GM19035 (cell line): ENCODE measurements around the gene BAG3.
"Not testable (repeated sequence)": the region's sequence is repeated elsewhere in the genome, so short reads cannot be mapped to it uniquely, and the experiment has no call there.

Experiments used
- ATAC-seq: cut with Tn5 transposase; IDR thresholded peaks from one replicate; pipeline ENCODE4 v1.9.1; 2021; ENCODE audit not compliant: unreplicated experiment

Gene BAG3

GRCh38 chr10:119650692-119651513 is at the start of gene BAG3:
Gene BAG3 (plus strand): TSS chr10:119651380. CDS start chr10:119651676, 296 bp downstream.
- peak; percentile 77 for ATAC-seq

GRCh38 chr10:119602241-119603095 is 48.7 kb upstream of the BAG3 start:
- no peak for ATAC-seq

GRCh38 chr10:119604468-119604867 is 46.7 kb upstream of the BAG3 start:
- ATAC-seq = no peak

- no peak for ATAC-seq
Measured at GRCh38 chr10:119608316-119609155, 42.6 kb upstream of the BAG3 start.

DNA sequence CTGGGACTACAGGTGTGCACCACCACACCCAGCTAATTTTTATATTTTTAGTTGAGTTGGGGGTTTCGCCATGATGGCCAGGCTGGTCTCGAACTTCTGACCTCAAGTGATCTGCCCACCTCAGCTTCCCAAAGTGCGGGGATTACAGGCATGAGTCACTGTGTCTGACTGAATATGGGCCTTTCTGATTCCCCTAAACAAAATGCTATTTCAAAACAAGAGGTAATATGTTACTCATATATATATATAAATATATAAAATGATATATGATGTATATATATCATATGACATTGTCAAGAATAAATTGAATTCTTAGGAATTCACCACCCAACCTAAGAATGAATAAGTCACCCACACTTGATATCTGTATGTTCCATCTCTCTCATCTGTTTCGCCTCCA is 41.7 kb upstream of the BAG3 start:
- no peak for ATAC-seq

GRCh38 chr10:119611433-119611832 is 39.7 kb upstream of the BAG3 start:
- no peak for ATAC-seq

DNA sequence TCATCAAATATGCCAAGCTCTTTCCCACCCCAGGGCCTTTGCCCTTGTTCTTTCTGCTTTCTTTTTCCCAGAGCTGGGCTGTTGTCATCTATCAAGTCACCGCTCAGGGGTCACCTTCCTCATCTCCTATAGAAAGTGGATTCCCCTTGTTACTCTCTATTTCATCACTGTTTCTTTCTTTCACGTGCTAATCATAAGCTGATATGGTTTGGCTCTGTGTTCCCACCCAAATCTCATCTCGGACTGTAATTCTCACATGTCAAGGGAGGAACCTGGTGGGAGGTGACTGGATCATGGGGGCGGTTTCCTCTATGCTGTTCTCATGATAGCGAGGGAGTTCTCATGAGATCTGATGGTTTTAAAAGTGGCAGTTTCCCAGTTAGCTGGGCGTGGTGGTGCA is 37.4 kb upstream of the BAG3 start:
- no peak for ATAC-seq

DNA sequence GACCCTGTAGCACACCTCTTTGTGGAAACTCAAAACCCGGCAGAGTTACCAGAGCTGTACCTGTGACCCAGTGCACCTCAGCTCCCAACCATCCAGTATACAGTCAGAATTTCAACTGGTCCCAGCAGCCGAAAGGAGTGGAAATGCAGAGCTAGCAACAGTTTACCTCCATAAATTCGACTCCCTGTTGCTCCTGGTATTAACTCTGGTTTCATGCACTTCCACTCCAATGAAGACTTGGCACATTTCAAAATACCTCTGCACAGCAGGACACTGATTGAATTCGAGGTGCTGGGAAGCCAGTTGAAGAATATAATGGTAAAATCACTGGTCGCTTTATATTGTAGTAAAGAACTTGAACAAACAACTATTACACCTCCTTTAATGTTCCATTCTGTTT is 36.5 kb upstream of the BAG3 start:
- ATAC-seq = no peak

GRCh38 chr10:119616882-119617570 is 34.2 kb upstream of the BAG3 start:
- ATAC-seq = no peak

DNA sequence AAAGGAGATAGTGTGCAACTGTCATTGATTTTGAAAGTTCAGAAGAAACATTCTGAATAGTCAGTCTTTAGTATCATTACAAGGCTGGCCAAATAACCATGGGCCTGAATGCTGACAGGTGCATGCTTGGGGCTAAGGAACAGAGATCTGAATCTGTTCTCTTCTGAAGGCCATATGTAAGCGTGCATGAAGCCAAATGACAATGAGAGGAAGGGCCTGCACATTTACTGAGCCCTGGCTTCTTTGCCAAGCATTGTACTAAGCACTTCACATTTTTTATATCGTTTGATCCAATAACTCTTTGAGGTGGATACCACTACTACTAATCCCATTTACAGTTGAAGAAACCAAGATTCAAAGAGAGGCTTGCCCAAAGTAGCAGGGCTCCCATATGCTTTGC is 32.0 kb upstream of the BAG3 start:
- ATAC-seq = no peak

- not testable (repeated sequence) for ATAC-seq
Measured at GRCh38 chr10:119619811-119620210, 31.4 kb upstream of the BAG3 start.

- ATAC-seq = no peak
Measured at GRCh38 chr10:119620241-119621077, 30.7 kb upstream of the BAG3 start.

DNA sequence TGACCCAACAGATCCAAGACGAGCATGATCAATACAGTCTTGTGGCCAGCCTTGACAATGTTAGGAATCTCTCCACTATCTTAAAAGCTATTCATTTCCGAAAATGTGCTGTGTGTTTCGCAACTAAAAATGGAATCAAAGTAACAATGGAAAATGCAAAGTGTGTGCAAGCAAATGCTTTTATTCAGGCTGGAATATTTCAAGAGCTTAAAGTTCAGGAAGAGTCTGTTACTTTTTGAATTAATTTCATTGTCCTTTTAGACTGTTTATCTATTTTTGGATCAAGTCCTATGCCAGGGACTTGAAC is 30.1 kb upstream of the BAG3 start:
- no peak for ATAC-seq

GRCh38 chr10:119625570-119626280 is 25.5 kb upstream of the BAG3 start:
- no peak for ATAC-seq

DNA sequence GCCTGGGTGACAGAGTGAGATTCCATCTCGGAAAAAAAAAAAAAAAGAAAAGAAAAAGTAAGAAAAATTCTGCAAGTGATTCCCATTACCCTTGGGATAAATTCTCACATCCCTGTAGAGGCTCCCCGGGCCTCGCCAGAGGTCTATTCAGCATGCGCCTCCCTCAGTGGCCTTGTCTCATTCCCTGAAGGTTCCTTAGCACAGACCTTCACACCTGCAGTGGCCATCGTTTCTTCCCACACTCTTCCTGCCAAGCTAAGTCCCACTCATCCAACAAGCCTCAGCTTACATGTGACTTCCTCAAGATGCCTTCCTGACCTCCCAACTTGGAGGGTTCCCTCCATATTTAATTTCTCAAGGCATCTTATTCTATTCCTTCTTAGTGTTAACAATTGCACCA is 20.9 kb upstream of the BAG3 start:
- ATAC-seq = no peak

DNA sequence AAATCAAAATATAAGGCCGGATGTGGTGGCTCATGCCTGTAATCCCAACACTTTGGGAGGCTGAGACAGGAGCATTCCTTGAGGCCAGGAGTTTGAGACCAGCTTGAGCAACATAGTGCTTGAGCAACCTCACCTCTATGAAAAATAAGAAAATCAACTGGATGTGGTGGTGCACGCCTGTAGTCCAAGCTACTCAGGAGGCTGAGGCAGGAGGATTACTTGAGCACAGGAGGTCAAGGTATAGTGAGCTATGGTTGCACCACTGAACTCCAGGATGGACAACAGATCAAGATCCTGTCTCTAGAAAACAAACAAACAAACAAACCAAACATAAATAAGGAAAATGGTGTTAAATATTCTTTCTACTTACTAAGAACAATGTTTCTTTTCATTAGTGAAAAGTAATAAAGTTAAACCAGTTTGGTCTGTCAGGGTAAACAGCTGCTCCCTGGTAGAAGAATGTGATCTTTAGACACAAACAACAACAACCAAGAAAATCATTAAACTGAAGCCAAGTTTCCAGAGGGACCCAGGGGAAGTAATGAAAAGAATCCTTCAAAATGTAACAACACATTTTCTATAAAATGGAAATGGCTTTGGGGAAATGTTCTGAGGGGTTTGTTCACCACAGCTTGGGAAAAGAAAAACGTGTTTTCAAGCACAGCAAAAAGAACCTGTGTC is 17.5 kb upstream of the BAG3 start:
- no peak for ATAC-seq

GRCh38 chr10:119634219-119634544 is 17.0 kb upstream of the BAG3 start:
- no peak for ATAC-seq

GRCh38 chr10:119637631-119638030 is 13.5 kb upstream of the BAG3 start:
- no peak for ATAC-seq

DNA sequence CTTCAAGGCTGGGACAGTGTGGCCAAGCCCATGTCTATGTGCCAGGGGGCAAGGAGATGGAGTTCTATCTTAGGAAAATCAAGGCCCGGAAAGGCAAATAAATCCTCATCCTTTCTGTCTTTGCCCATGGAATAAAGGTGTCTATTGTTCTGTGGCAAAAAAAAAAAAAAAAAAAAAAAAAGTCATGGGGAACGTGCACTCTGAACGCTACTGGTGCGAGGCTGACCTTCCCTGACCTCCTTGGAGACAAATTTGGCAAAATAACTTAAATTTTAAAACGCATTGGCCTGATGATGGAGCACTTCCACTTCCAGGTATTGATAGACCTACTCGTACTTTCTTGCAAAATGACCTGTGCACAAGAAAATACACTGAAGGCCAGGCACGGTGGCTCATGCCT is 12.2 kb upstream of the BAG3 start:
- ATAC-seq = no peak
